Measurements from ENCODE around the gene SOWAHA.

DNA sequence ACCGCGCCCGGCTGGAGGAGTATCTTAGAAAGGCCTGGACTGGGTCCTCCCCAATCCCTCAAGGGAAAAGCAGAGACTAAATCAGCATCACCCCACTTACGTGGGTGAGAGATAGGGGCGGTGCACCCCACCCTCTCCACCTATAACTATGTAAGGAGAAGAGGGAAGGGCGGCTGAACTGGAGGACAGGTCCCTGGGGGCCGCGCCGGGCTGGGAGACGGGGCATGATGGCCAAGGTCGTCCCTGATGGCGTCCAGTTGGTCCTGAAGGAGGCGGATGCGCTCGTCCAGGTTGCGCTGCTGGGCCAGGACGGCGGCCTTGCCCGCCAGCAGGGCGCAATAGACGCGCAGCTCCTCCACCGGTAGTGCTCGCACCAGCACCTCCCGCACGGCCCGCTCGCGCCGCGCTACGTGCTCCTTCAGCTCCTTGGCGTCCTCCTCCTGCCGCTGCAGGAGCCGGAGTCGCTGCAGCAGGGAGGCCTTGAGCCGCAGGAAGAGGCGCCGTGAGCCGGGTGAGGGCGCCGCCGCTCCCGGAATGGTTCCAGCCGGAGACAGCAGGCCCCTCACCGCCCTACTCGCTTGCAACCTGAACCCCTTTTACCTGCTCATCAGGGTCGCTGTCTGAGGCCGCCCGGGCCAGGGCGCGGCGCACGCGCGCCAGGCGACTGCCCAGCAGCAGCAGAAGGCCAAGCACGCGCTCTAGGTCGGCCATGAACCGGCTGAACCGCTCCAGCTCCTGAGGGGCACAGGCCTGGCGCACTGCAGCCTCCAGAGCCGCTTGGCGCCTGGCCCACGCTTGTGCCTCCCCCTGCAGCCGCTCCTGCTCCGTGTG is 9.8 kb downstream of the SOWAHA start:
- no peak for TF ChIP-seq CTCF (IDR thresholded peaks at IDR 0.05; ENCODE audit: low read length)
- no peak for TF ChIP-seq EZH2 (IDR thresholded peaks at IDR 0.05; ENCODE audit: borderline replicate concordance, low read length)
